Spinal cord (tissue), 10 donors: Measurements from ENCODE around the gene SPDYE1. TPM values are rescaled to one million over a fixed set of nuclear protein-coding genes. Genes with fewer than 3 reads are reported as not detected.

Experiments
- DNase-seq, 6 donors: peaks; one replicate each; pipeline versions ENCODE4 v3.0.0 to v3.0.0-alpha.2; 2013 to 2015; ENCODE audit warnings: low spot score in 6 of 6, low read depth in 4 of 6
- H3K27ac ChIP-seq: one replicate; pipeline ENCODE4 v1.5.1; 2013; ENCODE audit warnings: low read depth, low read length, control low read depth
- H3K27me3 ChIP-seq: one replicate; pipeline ENCODE4 v1.6.1; 2013; ENCODE audit warnings: low read length; ENCODE audit not compliant: control insufficient read depth, insufficient read depth
- H3K36me3 ChIP-seq: one replicate; pipeline ENCODE4 v1.6.1; 2013; ENCODE audit warnings: low read length; ENCODE audit not compliant: control insufficient read depth, insufficient read depth
- H3K4me1 ChIP-seq: one replicate; pipeline ENCODE4 v1.6.1; 2013; ENCODE audit warnings: low read length; ENCODE audit not compliant: control insufficient read depth, insufficient read depth
- H3K4me3 ChIP-seq: one replicate; pipeline ENCODE4 v1.5.1; 2013; ENCODE audit warnings: low read depth, low read length, control low read depth
- H3K9me3 ChIP-seq: one replicate; pipeline ENCODE4 v1.6.1; 2013; ENCODE audit warnings: low read length; ENCODE audit not compliant: control insufficient read depth, insufficient read depth
- WGBS: methylation state at CpG from one replicate; pipeline ENCODE4 v1.1.5; 2013; ENCODE audit warnings: missing lambda C conversion rate; ENCODE audit not compliant: insufficient coverage; 5-methylcytosine and 5-hydroxymethylcytosine counted together
- polyA plus RNA-seq, 2 donors: library from polyadenylated mRNA; unstranded; fragments of 120-200 nt; gene quantifications; one replicate each; pipeline ENCODE4 v1.2.1, GENCODE V29; 2013; ENCODE audit not compliant: insufficient read length in 2 of 2
- total RNA-seq, 2 donors: library from RNA; depleted of rRNA in 1 of 2; stranded (reverse); fragments of 120-200 nt in 1 of 2; fragments of >200 nt in 1 of 2; gene quantifications; one replicate each; pipeline versions ENCODE4 v1.2.3 to v1.2.4, GENCODE V29; 2013 to 2014
- donor health status: healthy.

Gene SPDYE1
- total and polyA plus RNA-seq, 4 donors: 0.10 to 4.1 (median 0.33) TPM; not detected in 1

DNA sequence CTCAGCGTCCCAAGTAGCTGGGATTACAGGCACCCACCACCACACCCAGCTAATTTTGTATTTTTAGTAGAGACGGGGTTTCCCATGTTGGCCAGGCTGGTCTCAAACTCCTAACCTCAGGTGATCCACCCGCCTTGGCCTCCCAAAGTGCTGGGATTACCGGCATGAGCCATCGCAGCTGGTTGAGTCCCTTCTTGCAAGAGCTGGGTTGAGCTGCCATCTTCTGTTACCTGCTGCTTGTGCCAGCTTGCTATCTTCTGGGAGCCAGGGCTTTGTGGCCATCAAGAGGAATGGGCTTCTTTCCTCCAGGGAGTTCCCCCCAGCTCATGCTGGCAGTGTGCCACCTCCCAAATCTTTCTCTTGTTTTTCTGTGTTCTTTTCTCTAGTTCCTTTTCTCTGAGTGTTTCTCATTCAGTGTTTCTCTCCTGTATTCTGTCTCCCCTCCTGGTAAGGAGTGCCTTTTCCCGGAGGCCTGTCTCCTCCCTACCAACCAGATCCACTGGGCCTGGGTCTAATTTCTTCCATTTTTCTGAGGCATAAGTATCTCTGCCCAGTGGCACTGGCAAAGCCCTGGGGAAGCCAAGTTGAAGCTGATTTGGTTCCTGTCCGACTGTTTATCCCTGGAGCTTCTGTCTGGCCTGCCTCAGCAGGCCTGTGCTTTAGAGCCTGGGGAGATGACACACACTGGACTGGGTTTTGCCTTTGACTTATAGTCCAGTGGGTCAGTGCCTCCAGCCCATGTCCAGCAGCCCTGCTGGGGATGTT is 50.5 kb downstream of the SPDYE1 start:
- DNase-seq: no peak
- 93% methylated on average over 7 of the region's 7 CpGs for WGBS
- H3K36me3 ChIP-seq: peaks cover 55% of the 10 kb centered on the region
- no peaks in the 10 kb centered on the region for H3K9me3 ChIP-seq
- H3K4me1 ChIP-seq: peaks cover 18% of the 10 kb centered on the region
- H3K4me3 ChIP-seq: no peak overlapping the region
- no peak overlapping the region for H3K27ac ChIP-seq
- H3K27me3 ChIP-seq: no peaks in the 10 kb centered on the region

DNA sequence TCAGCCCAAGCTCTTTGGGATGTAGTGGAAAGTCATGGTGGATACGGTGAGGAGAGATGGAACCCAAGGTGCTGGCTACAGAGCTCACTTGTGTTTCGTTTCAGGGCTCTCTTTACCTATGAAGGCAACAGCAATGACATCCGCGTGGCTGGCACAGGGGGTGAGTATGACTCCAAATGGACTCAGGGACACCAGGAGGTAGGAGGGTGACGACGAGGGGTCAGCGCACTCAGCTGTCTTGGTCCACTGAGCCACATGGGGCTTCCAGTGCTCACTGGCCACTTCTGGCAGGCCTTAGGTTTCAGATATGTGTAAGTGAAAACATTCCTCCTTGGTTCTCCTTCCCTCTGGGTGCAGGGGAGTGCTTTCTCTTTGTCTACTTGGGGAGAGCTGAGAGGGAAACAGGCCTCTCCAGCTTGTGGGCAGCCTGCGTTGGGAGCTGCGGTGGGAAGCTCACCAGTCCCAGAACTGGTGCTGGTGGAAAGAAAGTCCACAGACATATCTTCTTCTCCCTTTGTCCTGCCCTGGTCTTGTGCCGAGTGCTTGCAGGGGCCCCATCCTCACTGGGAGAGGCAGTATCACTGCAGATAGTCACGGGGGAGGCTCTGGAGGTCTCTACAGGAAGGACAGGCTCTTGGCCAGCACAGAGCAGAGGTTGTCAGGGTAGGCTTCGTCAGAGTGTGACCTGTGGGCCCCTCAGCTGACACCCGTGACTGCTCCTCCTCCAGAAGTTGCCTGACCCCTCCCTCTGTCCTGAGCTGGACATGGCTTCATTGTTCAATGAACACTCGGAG is 52.6 kb downstream of the SPDYE1 start:
- peaks cover 69% of the 10 kb centered on the region for H3K36me3 ChIP-seq
- peaks cover 4% of the 10 kb centered on the region for H3K4me1 ChIP-seq
- WGBS: 91% methylated on average over 10 of the region's 14 CpGs
- H3K4me3 ChIP-seq: no peak overlapping the region
- no peaks in the 10 kb centered on the region for H3K27me3 ChIP-seq
- H3K27ac ChIP-seq: no peak overlapping the region
- DNase-seq: no peak
- no peaks in the 10 kb centered on the region for H3K9me3 ChIP-seq

DNA sequence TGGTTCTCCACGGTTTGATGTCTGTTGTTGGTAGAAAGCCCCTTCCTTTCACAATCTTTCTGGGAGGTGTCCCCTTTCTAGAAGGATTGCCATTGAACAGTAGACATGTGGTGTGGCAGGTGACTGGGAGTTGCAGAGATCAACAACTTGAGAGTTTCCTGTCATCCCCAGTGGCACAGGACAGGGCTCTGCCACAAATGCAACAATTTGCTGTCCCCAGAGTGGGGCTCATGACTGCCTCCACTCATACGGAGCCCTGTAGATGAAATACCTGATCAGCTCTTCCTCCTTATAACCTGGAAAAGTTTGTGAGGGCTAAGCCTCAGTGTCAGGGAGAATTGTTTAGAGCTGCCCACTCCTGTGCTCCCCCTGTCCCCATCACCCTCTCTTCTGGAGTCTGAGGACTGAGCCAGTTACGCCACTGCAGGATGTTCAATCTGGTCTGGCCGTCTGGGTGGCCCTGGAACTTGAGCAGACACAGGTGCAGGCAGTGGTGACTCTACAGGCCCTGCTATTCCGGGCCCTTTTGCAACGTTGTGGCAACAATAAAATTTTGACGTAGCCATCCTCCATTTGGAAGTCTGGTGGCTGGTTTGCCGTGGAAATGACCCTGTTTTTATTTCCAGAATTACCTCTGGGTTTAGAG is 53.3 kb downstream of the SPDYE1 start:
- Histone ChIP-seq H3K36me3 (peaks cover 70% of the 10 kb centered on the region), H3K27me3 (no peaks in the 10 kb centered on the region), H3K4me3 (no peak overlapping the region), H3K9me3 (no peaks in the 10 kb centered on the region), H3K27ac (no peak overlapping the region), H3K4me1 (no peaks in the 10 kb centered on the region)
- 100% methylated on average over 7 of the region's 8 CpGs for WGBS
- no peak for DNase-seq

GRCh38 chr7:44051611-44052220 is 54.0 kb downstream of the SPDYE1 start:
- Histone ChIP-seq H3K9me3 (no peaks in the 10 kb centered on the region), H3K27ac (no peak overlapping the region), H3K27me3 (no peaks in the 10 kb centered on the region), H3K36me3 (peaks cover 72% of the 10 kb centered on the region), H3K4me1 (no peaks in the 10 kb centered on the region), H3K4me3 (no peak overlapping the region)
- DNase-seq: no peak
- 97% methylated on average over 4 of the region's 5 CpGs for WGBS

- no peaks in the 10 kb centered on the region for H3K9me3 ChIP-seq
- H3K27me3 ChIP-seq: no peaks in the 10 kb centered on the region
- no peak overlapping the region for H3K27ac ChIP-seq
- no peak overlapping the region for H3K4me3 ChIP-seq
- no peak for DNase-seq
- H3K36me3 ChIP-seq: peaks cover 78% of the 10 kb centered on the region
- no peaks in the 10 kb centered on the region for H3K4me1 ChIP-seq
- 92% methylated on average over 10 of the region's 12 CpGs for WGBS
Observed at GRCh38 chr7:44052771-44053365, 55.2 kb downstream of the SPDYE1 start.

- no peak overlapping the region for H3K27ac ChIP-seq
- 88% methylated on average over 7 of the region's 7 CpGs for WGBS
- peaks cover 85% of the 10 kb centered on the region for H3K36me3 ChIP-seq
- peaks cover 15% of the 10 kb centered on the region for H3K4me1 ChIP-seq
- no peaks in the 10 kb centered on the region for H3K9me3 ChIP-seq
- DNase-seq: no peak
- no peak overlapping the region for H3K4me3 ChIP-seq
- H3K27me3 ChIP-seq: no peaks in the 10 kb centered on the region
Observed at GRCh38 chr7:44056681-44057080, 59.0 kb downstream of the SPDYE1 start.

DNA sequence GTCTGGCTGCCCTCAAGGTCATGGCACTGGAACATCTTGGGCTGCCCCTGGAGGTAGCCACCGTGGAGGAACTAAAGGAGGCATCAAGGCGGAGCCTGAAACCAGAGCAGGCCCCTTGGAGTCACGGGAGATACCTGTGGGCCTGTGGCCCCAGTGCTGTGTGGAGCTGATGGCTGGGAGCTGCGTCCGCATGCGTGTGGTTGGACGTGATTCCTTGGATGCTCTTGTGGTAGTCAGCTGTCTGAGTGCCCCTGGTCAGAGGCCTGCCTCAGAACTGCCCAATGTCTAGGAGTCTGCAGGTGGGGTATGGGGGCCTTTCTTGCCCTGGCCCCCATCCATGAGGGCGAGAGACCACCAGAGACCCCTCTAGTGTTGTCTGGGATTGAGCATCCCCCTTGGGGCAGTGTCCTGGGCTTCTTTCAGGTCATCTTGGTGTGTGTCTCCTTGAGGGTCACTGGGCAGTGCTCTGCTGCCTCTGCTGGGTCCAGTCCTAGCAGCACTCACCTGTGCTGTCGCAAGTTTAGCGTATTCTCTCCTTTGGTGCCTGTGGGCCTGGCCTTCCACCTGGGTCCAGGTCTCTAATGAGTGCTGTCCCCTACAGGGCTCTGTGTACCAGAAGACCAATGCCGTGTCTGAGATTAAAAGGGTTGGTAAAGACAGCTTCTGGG is 59.6 kb downstream of the SPDYE1 start:
- WGBS: 93% methylated on average over 11 of the region's 11 CpGs
- Histone ChIP-seq H3K27me3 (no peaks in the 10 kb centered on the region), H3K36me3 (peaks cover 86% of the 10 kb centered on the region), H3K4me1 (peaks cover 21% of the 10 kb centered on the region), H3K4me3 (no peak overlapping the region), H3K9me3 (no peaks in the 10 kb centered on the region), H3K27ac (no peak overlapping the region)
- no peak for DNase-seq

DNA sequence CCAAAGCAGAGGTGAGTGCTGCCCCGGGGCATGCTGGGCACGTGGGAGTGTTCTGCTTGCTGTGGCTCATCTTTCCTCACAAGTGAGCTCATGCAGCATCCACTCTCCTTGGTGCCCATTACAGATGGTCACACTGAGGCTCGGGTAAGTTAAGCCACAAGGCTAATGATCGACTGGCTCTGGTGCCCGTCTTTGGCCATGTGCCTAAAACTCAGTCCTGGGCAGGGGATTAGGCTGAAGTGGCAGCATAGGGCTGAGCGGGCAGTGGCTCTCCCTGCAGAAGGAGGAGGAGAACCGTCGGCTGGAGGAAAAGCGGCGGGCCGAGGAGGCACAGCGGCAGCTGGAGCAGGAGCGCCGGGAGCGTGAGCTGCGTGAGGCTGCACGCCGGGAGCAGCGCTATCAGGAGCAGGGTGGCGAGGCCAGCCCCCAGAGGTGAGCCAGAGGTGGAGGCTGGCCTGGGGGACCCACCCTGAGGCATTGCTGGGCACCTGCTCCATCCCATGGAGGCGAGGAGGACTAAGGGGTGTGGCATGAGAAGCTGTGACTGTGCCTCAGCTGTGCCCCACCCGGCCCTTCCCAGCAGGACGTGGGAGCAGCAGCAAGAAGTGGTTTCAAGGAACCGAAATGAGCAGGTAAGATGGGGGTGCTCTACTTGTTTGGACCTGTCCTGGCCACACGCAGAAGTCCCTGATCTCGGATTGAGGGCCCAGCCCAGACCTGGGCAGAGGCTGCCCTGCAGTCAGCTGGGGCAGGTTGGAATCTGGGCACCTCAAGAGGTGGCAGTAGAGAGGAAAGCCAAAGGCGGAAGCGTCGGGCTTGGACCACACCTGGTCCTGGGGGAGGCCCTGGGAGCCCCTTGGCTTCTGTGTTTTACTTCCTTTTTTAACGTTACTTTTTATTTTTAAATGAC is 60.4 kb downstream of the SPDYE1 start:
- Histone ChIP-seq H3K36me3 (peaks cover 83% of the 10 kb centered on the region), H3K27me3 (no peaks in the 10 kb centered on the region), H3K9me3 (no peaks in the 10 kb centered on the region), H3K27ac (no peak overlapping the region), H3K4me1 (peaks cover 26% of the 10 kb centered on the region), H3K4me3 (no peak overlapping the region)
- no peak for DNase-seq
- 95% methylated on average over 29 of the region's 30 CpGs for WGBS
